WERI-Rb-1 (cell line): ENCODE data around the gene ARHGEF26.

Source experiments
- DNase-seq: peaks from one replicate; pipeline ENCODE4 v3.0.0-alpha.2; 2020
- H3K27ac ChIP-seq: fragments of 250-450 bp; sonication (Bioruptor Pico); 2 replicates; pipeline ENCODE4 v1.5.1; 2020; ENCODE audit warnings: mild to moderate bottlenecking, moderate library complexity
- H3K27me3 ChIP-seq: fragments of 250-450 bp; sonication (Bioruptor Pico); 2 replicates; pipeline ENCODE4 v1.5.1; 2021; ENCODE audit warnings: mild to moderate bottlenecking, low read depth, moderate library complexity; ENCODE audit not compliant: insufficient read depth, severe bottlenecking
- H3K36me3 ChIP-seq: fragments of 250-450 bp; sonication (Bioruptor Pico); 2 replicates; pipeline ENCODE4 v1.5.1; 2020; ENCODE audit warnings: mild to moderate bottlenecking, moderate library complexity
- H3K4me3 ChIP-seq: 2 replicates; pipeline ENCODE4 v1.5.1; 2011; ENCODE audit warnings: low read depth, mild to moderate bottlenecking, control low read depth, low read length
- H3K9me3 ChIP-seq: fragments of 250-450 bp; sonication (Bioruptor Pico); 2 replicates; pipeline ENCODE4 v1.5.1; 2021; ENCODE audit warnings: mild to moderate bottlenecking, moderate library complexity; ENCODE audit not compliant: severe bottlenecking
- CTCF ChIP-seq: IDR thresholded peaks from 2 replicates; pipeline ENCODE4 v1.5.1; 2011; ENCODE audit warnings: low read depth, mild to moderate bottlenecking, control low read depth, inconsistent platforms, low read length

Gene ARHGEF26

GRCh38 chr3:154275965-154276364, 154.8 kb downstream of the ARHGEF26 start:
- Histone ChIP-seq H3K27me3 (no peaks in the 10 kb centered on the region), H3K36me3 (peaks cover 66% of the 10 kb centered on the region), H3K27ac (no peak overlapping the region), H3K4me3 (no peak overlapping the region), H3K9me3 (no peaks in the 10 kb centered on the region)
- TF ChIP-seq CTCF, result no peak
- DNase-seq, result no peak

GRCh38 chr3:154280161-154280560, 159.0 kb downstream of the ARHGEF26 start:
- no peaks in the 10 kb centered on the region for H3K9me3 ChIP-seq
- H3K27me3 ChIP-seq, result no peaks in the 10 kb centered on the region
- TF ChIP-seq CTCF, result no peak
- H3K4me3 ChIP-seq, result no peak overlapping the region
- H3K36me3 ChIP-seq, result peaks cover 67% of the 10 kb centered on the region
- no peak overlapping the region for H3K27ac ChIP-seq
- DNase-seq, result no peak

- DNase-seq, result no peak
- TF ChIP-seq CTCF, result no peak
- H3K36me3 ChIP-seq, result peaks cover 69% of the 10 kb centered on the region
Measured at GRCh38 chr3:154285221-154285620, 164.0 kb downstream of the ARHGEF26 start.

GRCh38 chr3:154290187-154290586, 169.0 kb downstream of the ARHGEF26 start:
- H3K9me3 ChIP-seq, result no peaks in the 10 kb centered on the region
- no peak overlapping the region for H3K27ac ChIP-seq
- no peak for DNase-seq
- no peak overlapping the region for H3K4me3 ChIP-seq
- no peak for TF ChIP-seq CTCF
- H3K36me3 ChIP-seq, result peaks cover 75% of the 10 kb centered on the region
- H3K27me3 ChIP-seq, result no peaks in the 10 kb centered on the region

More at GRCh38 chr3:154285221-154285620, 164.0 kb downstream of the ARHGEF26 start:
- Histone ChIP-seq H3K4me3 (no peak overlapping the region), H3K27ac (no peak overlapping the region), H3K9me3 (no peaks in the 10 kb centered on the region), H3K27me3 (no peaks in the 10 kb centered on the region)

GRCh38 chr3:154294016-154294415, 172.8 kb downstream of the ARHGEF26 start:
- Histone ChIP-seq H3K27ac (no peak overlapping the region), H3K9me3 (no peaks in the 10 kb centered on the region), H3K27me3 (no peaks in the 10 kb centered on the region), H3K36me3 (peaks cover 83% of the 10 kb centered on the region), H3K4me3 (no peak overlapping the region)
- DNase-seq, result no peak
- no peak for TF ChIP-seq CTCF

GRCh38 chr3:154301561-154301960, 180.4 kb downstream of the ARHGEF26 start:
- no peak for TF ChIP-seq CTCF
- Histone ChIP-seq H3K9me3 (no peaks in the 10 kb centered on the region), H3K27ac (no peak overlapping the region), H3K4me3 (no peak overlapping the region), H3K27me3 (no peaks in the 10 kb centered on the region), H3K36me3 (peaks cover 94% of the 10 kb centered on the region)
- DNase-seq, result no peak
